HG02798 (cell line): ENCODE data around the gene ZNF683.
"Not testable (repeated sequence)": the region's sequence is repeated elsewhere in the genome, so short reads cannot be mapped to it uniquely, and the experiment has no call there.

Experiments used
- ATAC-seq: cut with Tn5 transposase; IDR thresholded peaks from one replicate; pipeline ENCODE4 v1.9.1; 2021; ENCODE audit warnings: mild to moderate bottlenecking; ENCODE audit not compliant: unreplicated experiment, poor library complexity

Gene ZNF683

GRCh38 chr1:26340047-26340481, 32.5 kb downstream of the ZNF683 start:
- ATAC-seq = no peak

GRCh38 chr1:26338670-26339069, 33.9 kb downstream of the ZNF683 start:
- ATAC-seq = no peak

GRCh38 chr1:26337625-26338024, 34.9 kb downstream of the ZNF683 start:
- ATAC-seq = no peak

- ATAC-seq = no peak
Observed at GRCh38 chr1:26337206-26337535, 35.4 kb downstream of the ZNF683 start.

GRCh38 chr1:26336477-26337205, 35.9 kb downstream of the ZNF683 start:
- ATAC-seq = peak; percentile 70

GRCh38 chr1:26335774-26336476, 36.6 kb downstream of the ZNF683 start:
- ATAC-seq = no peak

- not testable (repeated sequence) for ATAC-seq
Observed at GRCh38 chr1:26333312-26333711, 39.2 kb downstream of the ZNF683 start.

- ATAC-seq = no peak
Observed at GRCh38 chr1:26330276-26330675, 42.3 kb downstream of the ZNF683 start.

GRCh38 chr1:26329380-26329779, 43.2 kb downstream of the ZNF683 start:
- ATAC-seq = not testable (repeated sequence)

- ATAC-seq = no peak
Observed at GRCh38 chr1:26328597-26328996, 44.0 kb downstream of the ZNF683 start.

- ATAC-seq = no peak
Observed at GRCh38 chr1:26327956-26328362, 44.6 kb downstream of the ZNF683 start.

GRCh38 chr1:26324550-26324949, 48.0 kb downstream of the ZNF683 start:
- no peak for ATAC-seq

- ATAC-seq = no peak
Observed at GRCh38 chr1:26323382-26323781, 49.2 kb downstream of the ZNF683 start.

- ATAC-seq = no peak
Observed at GRCh38 chr1:26322042-26322331, 50.6 kb downstream of the ZNF683 start.

GRCh38 chr1:26321315-26322041, 51.1 kb downstream of the ZNF683 start:
- ATAC-seq = peak; percentile 36

GRCh38 chr1:26320896-26321295, 51.7 kb downstream of the ZNF683 start:
- peak; percentile 5 for ATAC-seq

- no peak for ATAC-seq
Observed at GRCh38 chr1:26318338-26319064, 54.0 kb downstream of the ZNF683 start.

- no peak for ATAC-seq
Observed at GRCh38 chr1:26317612-26318337, 54.8 kb downstream of the ZNF683 start, which contains the start of gene CD52. Gene CD52, plus strand, starts transcription at chr1:26317958. Its CDS starts 60 bp downstream, at chr1:26318018.

GRCh38 chr1:26317146-26317545, 55.4 kb downstream of the ZNF683 start:
- no peak for ATAC-seq
